Measurements from ENCODE around the gene ZNF365.
"Not testable (repeated sequence)": the region's sequence is repeated elsewhere in the genome, so short reads cannot be mapped to it uniquely, and the experiment has no call there.

The ZNF365 gene

GRCh38 chr10:62348029-62348428 lies 26.1 kb upstream of the ZNF365 start:
- peaks cover 0 to 27% of the 10 kb centered on the region in 2 donors for H3K9me3 ChIP-seq (ENCODE audit: control insufficient read depth in 1 of 2, low read length in 2 of 2)
- H3K27me3 ChIP-seq (ENCODE audit: low read depth, low read length): no peaks in the 10 kb centered on the region
- H3K27ac ChIP-seq (ENCODE audit: low read length): no peak overlapping the region
- no peaks in the 10 kb centered on the region for H3K36me3 ChIP-seq (ENCODE audit: control insufficient read depth in 1 of 2, insufficient read depth in 2 of 2, low read length in 2 of 2)
- H3K4me3 ChIP-seq (ENCODE audit: low read depth in 1 of 2, low read length in 2 of 2): no peak overlapping the region
- no peaks in the 10 kb centered on the region for H3K4me1 ChIP-seq (ENCODE audit: control insufficient read depth in 1 of 2, insufficient read depth in 2 of 2, low read length in 2 of 2)

DNA sequence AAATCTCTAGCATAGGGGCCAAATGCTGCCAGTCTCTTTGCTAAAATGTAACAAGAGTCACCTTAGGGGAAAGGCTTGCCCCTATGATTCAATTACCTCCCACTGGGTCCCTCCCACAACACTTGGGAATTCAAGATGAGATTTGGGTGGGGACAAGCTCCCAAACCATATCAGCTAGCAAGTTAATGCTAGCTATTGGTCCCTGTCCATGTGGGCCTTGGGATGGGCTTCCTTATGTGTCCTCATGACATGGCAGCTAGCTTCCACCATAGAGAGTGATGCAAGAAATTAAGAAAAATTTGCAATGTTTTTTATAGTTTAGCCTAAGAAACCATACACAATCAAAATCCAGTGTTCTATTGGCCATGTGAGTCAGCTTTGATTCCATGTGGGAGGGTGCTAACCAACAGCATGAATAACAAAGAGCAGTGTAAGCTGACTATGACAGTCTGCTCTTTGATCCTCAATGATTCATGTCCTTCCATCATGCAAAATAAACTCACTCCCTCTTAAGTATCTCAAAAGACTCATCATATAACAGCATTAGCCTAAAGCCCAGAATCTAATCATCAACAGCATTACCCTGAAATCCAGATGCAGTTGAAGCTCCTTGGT lies 21.7 kb upstream of the ZNF365 start:
- no peak overlapping the region for H3K27ac ChIP-seq (ENCODE audit: low read length)
- no peak overlapping the region for H3K4me3 ChIP-seq (ENCODE audit: low read depth in 1 of 2, low read length in 2 of 2)
- no peaks in the 10 kb centered on the region for H3K27me3 ChIP-seq (ENCODE audit: low read depth, low read length)
- H3K4me1 ChIP-seq (ENCODE audit: control insufficient read depth in 1 of 2, insufficient read depth in 2 of 2, low read length in 2 of 2): no peaks in the 10 kb centered on the region
- no peaks in the 10 kb centered on the region for H3K36me3 ChIP-seq (ENCODE audit: control insufficient read depth in 1 of 2, insufficient read depth in 2 of 2, low read length in 2 of 2)
- peaks cover 6 to 13% of the 10 kb centered on the region in 2 donors for H3K9me3 ChIP-seq (ENCODE audit: control insufficient read depth in 1 of 2, low read length in 2 of 2)

GRCh38 chr10:62354916-62355315 lies 19.3 kb upstream of the ZNF365 start:
- no peaks in the 10 kb centered on the region for H3K4me1 ChIP-seq (ENCODE audit: control insufficient read depth in 1 of 2, insufficient read depth in 2 of 2, low read length in 2 of 2)
- no peak overlapping the region for H3K27ac ChIP-seq (ENCODE audit: low read length)
- H3K4me3 ChIP-seq (ENCODE audit: low read depth in 1 of 2, low read length in 2 of 2): no peak overlapping the region
- H3K27me3 ChIP-seq (ENCODE audit: low read depth, low read length): no peaks in the 10 kb centered on the region
- peaks cover 6 to 7% of the 10 kb centered on the region in 2 donors for H3K9me3 ChIP-seq (ENCODE audit: control insufficient read depth in 1 of 2, low read length in 2 of 2)
- H3K36me3 ChIP-seq (ENCODE audit: control insufficient read depth in 1 of 2, insufficient read depth in 2 of 2, low read length in 2 of 2): no peaks in the 10 kb centered on the region

DNA sequence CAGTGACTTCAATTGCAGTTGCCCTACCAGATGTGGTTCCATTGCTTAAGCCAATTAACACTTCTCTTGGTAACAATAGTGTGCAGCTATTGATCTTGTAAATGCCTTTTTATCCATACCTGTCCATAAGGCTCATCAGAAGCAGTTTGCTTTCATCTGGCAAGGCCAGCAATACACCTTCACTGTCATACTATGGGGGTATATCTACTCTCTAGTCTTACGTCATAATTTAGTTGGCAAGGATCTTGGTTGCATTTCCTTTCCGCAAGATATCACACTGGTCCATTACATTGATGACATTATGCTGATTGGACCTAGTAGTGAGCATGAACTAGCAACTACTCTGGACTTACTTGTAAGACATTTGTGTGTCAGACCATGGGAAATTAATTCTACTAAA lies 17.7 kb upstream of the ZNF365 start:
- Histone ChIP-seq H3K4me1 (ENCODE audit: control insufficient read depth in 1 of 2, insufficient read depth in 2 of 2, low read length in 2 of 2) (no peaks in the 10 kb centered on the region), H3K27ac (ENCODE audit: low read length) (no peak overlapping the region), H3K4me3 (ENCODE audit: low read depth in 1 of 2, low read length in 2 of 2) (no peak overlapping the region), H3K27me3 (ENCODE audit: low read depth, low read length) (no peaks in the 10 kb centered on the region), H3K36me3 (ENCODE audit: control insufficient read depth in 1 of 2, insufficient read depth in 2 of 2, low read length in 2 of 2) (no peaks in the 10 kb centered on the region), H3K9me3 (ENCODE audit: control insufficient read depth in 1 of 2, low read length in 2 of 2) (peaks cover 6 to 7% of the 10 kb centered on the region in 2 donors)

GRCh38 chr10:62358151-62358550 lies 16.0 kb upstream of the ZNF365 start:
- H3K36me3 ChIP-seq (ENCODE audit: control insufficient read depth in 1 of 2, insufficient read depth in 2 of 2, low read length in 2 of 2); H3K4me3 ChIP-seq (ENCODE audit: low read depth in 1 of 2, low read length in 2 of 2); H3K9me3 ChIP-seq (ENCODE audit: control insufficient read depth in 1 of 2, low read length in 2 of 2); H3K4me1 ChIP-seq (ENCODE audit: control insufficient read depth in 1 of 2, insufficient read depth in 2 of 2, low read length in 2 of 2); H3K27ac ChIP-seq (ENCODE audit: low read length); H3K27me3 ChIP-seq (ENCODE audit: low read depth, low read length): not testable (repeated sequence)

DNA sequence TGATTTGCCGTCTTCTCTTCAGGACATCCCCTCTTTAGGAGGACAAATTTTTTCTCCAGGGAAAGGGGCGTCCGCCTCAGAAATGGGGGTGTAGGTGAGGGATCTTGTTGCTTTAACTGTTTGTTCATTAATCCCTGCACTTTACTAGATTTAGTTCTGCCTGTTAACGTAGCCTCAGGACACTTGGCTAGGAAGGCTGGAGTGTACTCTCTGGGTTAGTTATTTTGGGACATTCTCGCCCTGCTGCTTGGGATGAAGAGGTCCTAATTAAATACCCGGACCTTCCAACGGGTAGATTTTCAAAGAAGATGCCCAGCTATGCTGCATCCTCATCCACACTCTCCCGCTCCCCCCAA lies 552 bp upstream of the ZNF365 start:
- Histone ChIP-seq H3K4me3 (ENCODE audit: low read depth in 1 of 2, low read length in 2 of 2) (peak overlapping the region; percentile 41 to 68), H3K9me3 (ENCODE audit: control insufficient read depth in 1 of 2, low read length in 2 of 2) (no peaks in the 10 kb centered on the region), H3K27me3 (ENCODE audit: low read depth, low read length) (peaks cover 6% of the 10 kb centered on the region), H3K27ac (ENCODE audit: low read length) (no peak overlapping the region), H3K36me3 (ENCODE audit: control insufficient read depth in 1 of 2, insufficient read depth in 2 of 2, low read length in 2 of 2) (no peaks in the 10 kb centered on the region), H3K4me1 (ENCODE audit: control insufficient read depth in 1 of 2, insufficient read depth in 2 of 2, low read length in 2 of 2) (peaks cover 0 to 6% of the 10 kb centered on the region in 2 donors)

GRCh38 chr10:62374862-62375710 lies 917 bp downstream of the ZNF365 start:
- H3K27me3 ChIP-seq (ENCODE audit: low read depth, low read length): peaks cover 6% of the 10 kb centered on the region
- H3K4me1 ChIP-seq (ENCODE audit: control insufficient read depth in 1 of 2, insufficient read depth in 2 of 2, low read length in 2 of 2): peaks cover 0 to 6% of the 10 kb centered on the region in 2 donors
- H3K36me3 ChIP-seq (ENCODE audit: control insufficient read depth in 1 of 2, insufficient read depth in 2 of 2, low read length in 2 of 2): no peaks in the 10 kb centered on the region
- H3K9me3 ChIP-seq (ENCODE audit: control insufficient read depth in 1 of 2, low read length in 2 of 2): no peaks in the 10 kb centered on the region
- no peak overlapping the region for H3K27ac ChIP-seq (ENCODE audit: low read length)
- H3K4me3 ChIP-seq (ENCODE audit: low read depth in 1 of 2, low read length in 2 of 2): peak overlapping the region in 1 of 2 donors; percentile 68

GRCh38 chr10:62376071-62377025 lies 2.2 kb downstream of the ZNF365 start:
- Histone ChIP-seq H3K9me3 (ENCODE audit: control insufficient read depth in 1 of 2, low read length in 2 of 2) (no peaks in the 10 kb centered on the region), H3K36me3 (ENCODE audit: control insufficient read depth in 1 of 2, insufficient read depth in 2 of 2, low read length in 2 of 2) (no peaks in the 10 kb centered on the region), H3K4me1 (ENCODE audit: control insufficient read depth in 1 of 2, insufficient read depth in 2 of 2, low read length in 2 of 2) (peaks cover 0 to 6% of the 10 kb centered on the region in 2 donors), H3K27me3 (ENCODE audit: low read depth, low read length) (peaks cover 6% of the 10 kb centered on the region), H3K27ac (ENCODE audit: low read length) (no peak overlapping the region), H3K4me3 (ENCODE audit: low read depth in 1 of 2, low read length in 2 of 2) (no peak overlapping the region)

DNA sequence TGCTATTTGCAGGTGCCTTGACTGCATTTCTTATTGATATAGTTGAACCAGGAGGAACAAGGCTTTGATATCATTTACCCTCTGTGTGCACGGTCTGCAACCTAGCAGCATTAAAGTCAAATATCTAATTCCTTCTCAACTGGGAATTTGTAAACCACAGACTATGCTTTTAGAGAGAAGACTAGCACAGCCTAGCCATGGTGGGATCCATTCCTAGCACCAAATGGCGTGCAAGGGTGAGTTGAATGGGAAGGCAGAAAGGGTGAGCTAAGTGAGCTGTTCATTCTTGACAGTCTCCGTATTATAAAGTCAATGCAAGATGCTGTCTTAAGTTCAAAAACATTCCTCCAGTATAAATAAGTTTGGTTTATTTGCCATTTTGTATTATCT lies 2.9 kb downstream of the ZNF365 start:
- H3K36me3 ChIP-seq (ENCODE audit: control insufficient read depth in 1 of 2, insufficient read depth in 2 of 2, low read length in 2 of 2): no peaks in the 10 kb centered on the region
- no peak overlapping the region for H3K4me3 ChIP-seq (ENCODE audit: low read depth in 1 of 2, low read length in 2 of 2)
- H3K9me3 ChIP-seq (ENCODE audit: control insufficient read depth in 1 of 2, low read length in 2 of 2): no peaks in the 10 kb centered on the region
- H3K27ac ChIP-seq (ENCODE audit: low read length): no peak overlapping the region
- H3K4me1 ChIP-seq (ENCODE audit: control insufficient read depth in 1 of 2, insufficient read depth in 2 of 2, low read length in 2 of 2): peaks cover 0 to 6% of the 10 kb centered on the region in 2 donors
- peaks cover 6% of the 10 kb centered on the region for H3K27me3 ChIP-seq (ENCODE audit: low read depth, low read length)

- H3K4me3 ChIP-seq (ENCODE audit: low read depth in 1 of 2, low read length in 2 of 2): no peak overlapping the region
These were observed 3.8 kb downstream of the ZNF365 start for GRCh38 chr10:62377966-62378365.

GRCh38 chr10:62378877-62379276 lies 4.7 kb downstream of the ZNF365 start:
- H3K9me3 ChIP-seq (ENCODE audit: control insufficient read depth in 1 of 2, low read length in 2 of 2); H3K27me3 ChIP-seq (ENCODE audit: low read depth, low read length); H3K36me3 ChIP-seq (ENCODE audit: control insufficient read depth in 1 of 2, insufficient read depth in 2 of 2, low read length in 2 of 2); H3K4me3 ChIP-seq (ENCODE audit: low read depth in 1 of 2, low read length in 2 of 2); H3K4me1 ChIP-seq (ENCODE audit: control insufficient read depth in 1 of 2, insufficient read depth in 2 of 2, low read length in 2 of 2); H3K27ac ChIP-seq (ENCODE audit: low read length): not testable (repeated sequence)

More at GRCh38 chr10:62377966-62378365, 3.8 kb downstream of the ZNF365 start:
- Histone ChIP-seq H3K4me1 (ENCODE audit: control insufficient read depth in 1 of 2, insufficient read depth in 2 of 2, low read length in 2 of 2) (peaks cover 0 to 6% of the 10 kb centered on the region in 2 donors), H3K9me3 (ENCODE audit: control insufficient read depth in 1 of 2, low read length in 2 of 2) (no peaks in the 10 kb centered on the region), H3K27ac (ENCODE audit: low read length) (no peak overlapping the region), H3K27me3 (ENCODE audit: low read depth, low read length) (peaks cover 6% of the 10 kb centered on the region), H3K36me3 (ENCODE audit: control insufficient read depth in 1 of 2, insufficient read depth in 2 of 2, low read length in 2 of 2) (no peaks in the 10 kb centered on the region)

All from muscle layer of duodenum (tissue), 2 donors.